Fibroblast of mammary gland (primary cell): ENCODE data around the gene EIF3I.
A peak's percentile ranks its signal among the peaks of the same experiment; 100 is the strongest.

ENCODE experiments used
- DNase-seq: peaks from one replicate; pipeline ENCODE4 v3.0.0-alpha.2; 2010; ENCODE audit warnings: low read depth
- H3K4me3 ChIP-seq: 2 replicates; pipeline ENCODE4 v1.5.1; 2011; ENCODE audit warnings: low read depth, mild to moderate bottlenecking, low read length, moderate library complexity; ENCODE audit not compliant: control insufficient read depth
- TF ChIP-seq, protein P1 (sequence below): conservative IDR thresholded peaks from 2 replicates; pipeline ENCODE4 v1.5.1; 2011; ENCODE audit warnings: low read depth, low read length, inconsistent platforms; ENCODE audit not compliant: control insufficient read depth, insufficient read depth

Gene EIF3I

GRCh38 chr1:32192220-32192948 is 29.8 kb upstream of the EIF3I start:
- TF ChIP-seq, protein P1, sequence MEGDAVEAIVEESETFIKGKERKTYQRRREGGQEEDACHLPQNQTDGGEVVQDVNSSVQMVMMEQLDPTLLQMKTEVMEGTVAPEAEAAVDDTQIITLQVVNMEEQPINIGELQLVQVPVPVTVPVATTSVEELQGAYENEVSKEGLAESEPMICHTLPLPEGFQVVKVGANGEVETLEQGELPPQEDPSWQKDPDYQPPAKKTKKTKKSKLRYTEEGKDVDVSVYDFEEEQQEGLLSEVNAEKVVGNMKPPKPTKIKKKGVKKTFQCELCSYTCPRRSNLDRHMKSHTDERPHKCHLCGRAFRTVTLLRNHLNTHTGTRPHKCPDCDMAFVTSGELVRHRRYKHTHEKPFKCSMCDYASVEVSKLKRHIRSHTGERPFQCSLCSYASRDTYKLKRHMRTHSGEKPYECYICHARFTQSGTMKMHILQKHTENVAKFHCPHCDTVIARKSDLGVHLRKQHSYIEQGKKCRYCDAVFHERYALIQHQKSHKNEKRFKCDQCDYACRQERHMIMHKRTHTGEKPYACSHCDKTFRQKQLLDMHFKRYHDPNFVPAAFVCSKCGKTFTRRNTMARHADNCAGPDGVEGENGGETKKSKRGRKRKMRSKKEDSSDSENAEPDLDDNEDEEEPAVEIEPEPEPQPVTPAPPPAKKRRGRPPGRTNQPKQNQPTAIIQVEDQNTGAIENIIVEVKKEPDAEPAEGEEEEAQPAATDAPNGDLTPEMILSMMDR = no peak
- no peak overlapping the region for H3K4me3 ChIP-seq
- no peak for DNase-seq

DNA sequence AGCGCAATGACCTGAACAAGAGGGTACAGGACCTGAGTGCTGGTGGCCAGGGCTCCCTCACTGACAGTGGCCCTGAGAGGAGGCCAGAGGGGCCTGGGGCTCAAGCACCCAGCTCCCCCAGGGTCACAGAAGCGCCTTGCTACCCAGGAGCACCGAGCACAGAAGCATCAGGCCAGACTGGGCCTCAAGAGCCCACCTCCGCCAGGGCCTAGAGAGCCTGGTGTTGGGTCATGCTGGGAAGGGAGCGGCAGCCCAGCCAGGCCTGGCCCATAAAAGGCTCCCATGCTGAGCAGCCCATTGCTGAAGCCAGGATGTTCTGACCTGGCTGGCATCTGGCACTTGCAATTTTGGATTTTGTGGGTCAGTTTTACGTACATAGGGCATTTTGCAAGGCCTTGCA is 27.2 kb upstream of the EIF3I start:
- TF ChIP-seq, protein P1 = no peak
- no peak for DNase-seq
- no peak overlapping the region for H3K4me3 ChIP-seq

GRCh38 chr1:32195531-32195930 is 26.7 kb upstream of the EIF3I start:
- H3K4me3 ChIP-seq = no peak overlapping the region
- TF ChIP-seq, protein P1 = no peak
- no peak for DNase-seq

GRCh38 chr1:32195972-32196823 is 26.0 kb upstream of the EIF3I start:
- TF ChIP-seq, protein P1 = no peak
- no peak overlapping the region for H3K4me3 ChIP-seq
- peak; percentile 54 for DNase-seq

GRCh38 chr1:32197074-32197473 is 25.1 kb upstream of the EIF3I start:
- TF ChIP-seq, protein P1 = no peak
- no peak for DNase-seq
- no peak overlapping the region for H3K4me3 ChIP-seq

GRCh38 chr1:32197837-32198236 is 24.4 kb upstream of the EIF3I start:
- DNase-seq = no peak
- TF ChIP-seq, protein P1 = no peak
- no peak overlapping the region for H3K4me3 ChIP-seq
